ENCODE results near the gene TRIM15. TPM values are rescaled to one million over a fixed set of nuclear protein-coding genes. Genes with fewer than 3 reads are reported as not detected.

Gene TRIM15
- total RNA-seq, 1 donor: not detected

- H3K4me3 ChIP-seq (ENCODE audit: low read depth, low read length): no peak overlapping the region
- peak; percentile 76 for DNase-seq (ENCODE audit: low read depth)
- no peak for TF ChIP-seq CTCF (IDR thresholded peaks at IDR 0.05; ENCODE audit: insufficient read depth, low read depth, low read length)
These were observed 43.7 kb downstream of the TRIM15 start for GRCh38 chr6:30206799-30207618.

GRCh38 chr6:30207619-30208295 is 44.4 kb downstream of the TRIM15 start:
- DNase-seq (ENCODE audit: low read depth): peak; percentile 33
- TF ChIP-seq CTCF (IDR thresholded peaks at IDR 0.05; ENCODE audit: insufficient read depth, low read depth, low read length): no peak
- H3K4me3 ChIP-seq (ENCODE audit: low read depth, low read length): no peak overlapping the region

GRCh38 chr6:30211306-30211705 is 48.0 kb downstream of the TRIM15 start:
- DNase-seq (ENCODE audit: low read depth): no peak
- H3K4me3 ChIP-seq (ENCODE audit: low read depth, low read length): no peak overlapping the region
- no peak for TF ChIP-seq CTCF (IDR thresholded peaks at IDR 0.05; ENCODE audit: insufficient read depth, low read depth, low read length)

- DNase-seq (ENCODE audit: low read depth): no peak
- H3K4me3 ChIP-seq (ENCODE audit: low read depth, low read length): peak overlapping the region; percentile 97
- TF ChIP-seq CTCF (IDR thresholded peaks at IDR 0.05; ENCODE audit: insufficient read depth, low read depth, low read length): no peak
These were observed 48.6 kb downstream of the TRIM15 start for GRCh38 chr6:30211899-30212298.

- TF ChIP-seq CTCF (IDR thresholded peaks at IDR 0.05; ENCODE audit: insufficient read depth, low read depth, low read length): no peak
- H3K4me3 ChIP-seq (ENCODE audit: low read depth, low read length): peak within 1 kb of the TSS; percentile 97
- DNase-seq (ENCODE audit: low read depth): peak; percentile 98
These were observed 49.7 kb downstream of the TRIM15 start, which contains the start of gene TRIM26 for GRCh38 chr6:30212865-30213666. TRIM26 (minus strand) TSS chr6:30213406; CDS start chr6:30199103, 14,303 bp downstream.

- TF ChIP-seq CTCF (IDR thresholded peaks at IDR 0.05; ENCODE audit: insufficient read depth, low read depth, low read length): no peak
- DNase-seq (ENCODE audit: low read depth): no peak
- H3K4me3 ChIP-seq (ENCODE audit: low read depth, low read length): peak overlapping the region; percentile 97
These were observed 50.3 kb downstream of the TRIM15 start for GRCh38 chr6:30213667-30213956.

Measured in fibroblast of villous mesenchyme (primary cell).